Ectodermal cell (in vitro differentiated cells): Measurements from ENCODE around the gene DUSP23.

ENCODE experiments used
- H3K27ac ChIP-seq: 2 replicates; pipeline ENCODE4 v1.7.0; 2013; ENCODE audit warnings: mild to moderate bottlenecking, low read depth, low read length; ENCODE audit not compliant: insufficient read depth, poor library complexity, severe bottlenecking
- H3K27me3 ChIP-seq: 2 replicates; pipeline ENCODE4 v1.7.0; 2013; ENCODE audit warnings: mild to moderate bottlenecking, low read length; ENCODE audit not compliant: insufficient read depth, control insufficient read depth, poor library complexity, severe bottlenecking
- H3K36me3 ChIP-seq: one replicate; pipeline ENCODE4 v1.7.0; 2013; ENCODE audit warnings: low read length; ENCODE audit not compliant: control insufficient read depth, insufficient read depth
- H3K4me1 ChIP-seq: one replicate; pipeline ENCODE4 v1.7.0; 2013; ENCODE audit warnings: low read length; ENCODE audit not compliant: control insufficient read depth, insufficient read depth
- H3K4me3 ChIP-seq: 2 replicates; pipeline ENCODE4 v1.7.0; 2013; ENCODE audit warnings: low read depth, low read length, control low read depth; ENCODE audit not compliant: insufficient read depth
- H3K9me3 ChIP-seq: 2 replicates; pipeline ENCODE4 v1.7.0; 2013; ENCODE audit warnings: mild to moderate bottlenecking, low read length, moderate library complexity; ENCODE audit not compliant: control insufficient read depth
- WGBS, 2 experiments: methylation state at CpG; one replicate each; pipeline ENCODE4 v1.1.7; 2013; ENCODE audit warnings: missing lambda C conversion rate in 2 of 2; 5-methylcytosine and 5-hydroxymethylcytosine counted together

The DUSP23 gene

GRCh38 chr1:159753386-159753785 is 27.4 kb upstream of the DUSP23 start:
- no peaks in the 10 kb centered on the region for H3K36me3 ChIP-seq
- no peaks in the 10 kb centered on the region for H3K9me3 ChIP-seq
- H3K4me1 ChIP-seq = no peaks in the 10 kb centered on the region
- H3K27ac ChIP-seq = no peak overlapping the region
- WGBS, 2 experiments = 91 to 93% methylated on average over 4 of the region's 4 CpGs
- H3K4me3 ChIP-seq = no peak overlapping the region
- H3K27me3 ChIP-seq = no peaks in the 10 kb centered on the region

GRCh38 chr1:159755451-159756007 is 25.2 kb upstream of the DUSP23 start:
- no peaks in the 10 kb centered on the region for H3K27me3 ChIP-seq
- H3K36me3 ChIP-seq = no peaks in the 10 kb centered on the region
- 93 to 95% methylated on average over 2 to 3 of the region's 3 CpGs for WGBS, 2 experiments
- H3K27ac ChIP-seq = no peak overlapping the region
- no peaks in the 10 kb centered on the region for H3K4me1 ChIP-seq
- no peak overlapping the region for H3K4me3 ChIP-seq
- H3K9me3 ChIP-seq = no peaks in the 10 kb centered on the region

GRCh38 chr1:159756397-159756796 is 24.4 kb upstream of the DUSP23 start:
- no peaks in the 10 kb centered on the region for H3K27me3 ChIP-seq
- no peak overlapping the region for H3K27ac ChIP-seq
- H3K4me1 ChIP-seq = no peaks in the 10 kb centered on the region
- H3K9me3 ChIP-seq = no peaks in the 10 kb centered on the region
- no peaks in the 10 kb centered on the region for H3K36me3 ChIP-seq
- no peak overlapping the region for H3K4me3 ChIP-seq

- 16 to 33% methylated on average over 1 of the region's 1 CpG for WGBS, 2 experiments
- no peak overlapping the region for H3K27ac ChIP-seq
- no peaks in the 10 kb centered on the region for H3K27me3 ChIP-seq
These were observed 17.1 kb upstream of the DUSP23 start for GRCh38 chr1:159763686-159764085.

GRCh38 chr1:159765806-159766205 is 15.0 kb upstream of the DUSP23 start:
- no peaks in the 10 kb centered on the region for H3K4me1 ChIP-seq
- H3K27ac ChIP-seq = no peak overlapping the region
- H3K4me3 ChIP-seq = no peak overlapping the region
- no peaks in the 10 kb centered on the region for H3K36me3 ChIP-seq
- 94 to 96% methylated on average over 3 of the region's 3 CpGs for WGBS, 2 experiments
- H3K27me3 ChIP-seq = no peaks in the 10 kb centered on the region
- H3K9me3 ChIP-seq = no peaks in the 10 kb centered on the region

More at GRCh38 chr1:159763686-159764085, 17.1 kb upstream of the DUSP23 start:
- Histone ChIP-seq H3K36me3 (no peaks in the 10 kb centered on the region), H3K9me3 (no peaks in the 10 kb centered on the region), H3K4me1 (no peaks in the 10 kb centered on the region), H3K4me3 (no peak overlapping the region)

- H3K4me3 ChIP-seq = no peak overlapping the region
- H3K27me3 ChIP-seq = no peaks in the 10 kb centered on the region
- H3K36me3 ChIP-seq = no peaks in the 10 kb centered on the region
- no peaks in the 10 kb centered on the region for H3K9me3 ChIP-seq
- no peaks in the 10 kb centered on the region for H3K4me1 ChIP-seq
- 91 to 92% methylated on average over 2 of the region's 2 CpGs for WGBS, 2 experiments
- H3K27ac ChIP-seq = no peak overlapping the region
These were observed 9.5 kb upstream of the DUSP23 start for GRCh38 chr1:159771127-159771895.

GRCh38 chr1:159774465-159774864 is 6.3 kb upstream of the DUSP23 start:
- no peaks in the 10 kb centered on the region for H3K27me3 ChIP-seq
- no peaks in the 10 kb centered on the region for H3K4me1 ChIP-seq
- WGBS, 2 experiments = 92 to 94% methylated on average over 2 of the region's 2 CpGs
- no peaks in the 10 kb centered on the region for H3K36me3 ChIP-seq
- H3K27ac ChIP-seq = no peak overlapping the region
- no peaks in the 10 kb centered on the region for H3K9me3 ChIP-seq
- no peak overlapping the region for H3K4me3 ChIP-seq

- Histone ChIP-seq H3K27ac (no peak overlapping the region), H3K9me3 (no peaks in the 10 kb centered on the region), H3K4me3 (no peak overlapping the region), H3K4me1 (no peaks in the 10 kb centered on the region), H3K27me3 (no peaks in the 10 kb centered on the region), H3K36me3 (no peaks in the 10 kb centered on the region)
- WGBS, 2 experiments = 95 to 100% methylated on average over 2 of the region's 2 CpGs
These were observed 5.0 kb upstream of the DUSP23 start for GRCh38 chr1:159775716-159776115.

- H3K9me3 ChIP-seq = no peaks in the 10 kb centered on the region
- 92 to 96% methylated on average over 3 to 4 of the region's 4 CpGs for WGBS, 2 experiments
- H3K27me3 ChIP-seq = no peaks in the 10 kb centered on the region
- no peak overlapping the region for H3K4me3 ChIP-seq
- no peaks in the 10 kb centered on the region for H3K4me1 ChIP-seq
- no peak overlapping the region for H3K27ac ChIP-seq
- no peaks in the 10 kb centered on the region for H3K36me3 ChIP-seq
These were observed 2.5 kb upstream of the DUSP23 start for GRCh38 chr1:159778266-159778665.

- H3K9me3 ChIP-seq = no peaks in the 10 kb centered on the region
- H3K27ac ChIP-seq = no peak overlapping the region
- H3K4me1 ChIP-seq = no peaks in the 10 kb centered on the region
- no peaks in the 10 kb centered on the region for H3K36me3 ChIP-seq
- no peak overlapping the region for H3K4me3 ChIP-seq
- no peaks in the 10 kb centered on the region for H3K27me3 ChIP-seq
- 80 to 82% methylated on average over 1 to 2 of the region's 2 CpGs for WGBS, 2 experiments
These were observed 1.3 kb upstream of the DUSP23 start for GRCh38 chr1:159779403-159779851.
